H9 (cell line): Measurements from ENCODE around the gene SLC7A14. TPM values are rescaled to one million over a fixed set of nuclear protein-coding genes. Genes with fewer than 3 reads are reported as not detected.

Source experiments
- DNase-seq: peaks from one replicate; pipeline ENCODE4 v3.0.0-alpha.2; 2017
- H2AFZ ChIP-seq: one replicate; pipeline ENCODE4 v1.6.1; 2013; ENCODE audit warnings: mild to moderate bottlenecking, low read length, control low read depth, moderate library complexity
- H2AK5ac ChIP-seq: 2 replicates; pipeline ENCODE4 v1.6.1; 2013; ENCODE audit warnings: low read length, control low read depth, mixed read lengths; ENCODE audit not compliant: insufficient read length
- H2BK120ac ChIP-seq: one replicate; pipeline ENCODE4 v1.6.1; 2013; ENCODE audit warnings: low read depth, mild to moderate bottlenecking, low read length, control low read depth, inconsistent platforms; ENCODE audit not compliant: poor library complexity, severe bottlenecking
- H2BK12ac ChIP-seq: 2 replicates; pipeline ENCODE4 v1.6.1; 2013; ENCODE audit warnings: low read length, control low read depth, mixed read lengths, low read depth; ENCODE audit not compliant: insufficient read length
- H2BK15ac ChIP-seq: 2 replicates; pipeline ENCODE4 v1.6.1; 2013; ENCODE audit warnings: low read depth, low read length, control low read depth
- H2BK20ac ChIP-seq: one replicate; pipeline ENCODE4 v1.6.1; 2013; ENCODE audit warnings: low read depth, mild to moderate bottlenecking, low read length, control low read depth, inconsistent platforms; ENCODE audit not compliant: poor library complexity, severe bottlenecking
- H2BK5ac ChIP-seq: 2 replicates; pipeline ENCODE4 v1.6.1; 2013; ENCODE audit warnings: low read length, control low read depth, mixed read lengths; ENCODE audit not compliant: insufficient read length
- H3K14ac ChIP-seq: 2 replicates; pipeline ENCODE4 v1.6.1; 2013; ENCODE audit warnings: low read length, control low read depth; ENCODE audit not compliant: insufficient read depth
- H3K18ac ChIP-seq: 2 replicates; pipeline ENCODE4 v1.6.1; 2013; ENCODE audit warnings: low read depth, mild to moderate bottlenecking, mixed read lengths, low read length, control low read depth; ENCODE audit not compliant: insufficient read length
- H3K23ac ChIP-seq: 2 replicates; pipeline ENCODE4 v1.6.1; 2013; ENCODE audit warnings: low read length, control low read depth, mixed read lengths, low read depth; ENCODE audit not compliant: insufficient read length
- H3K23me2 ChIP-seq: 2 replicates; pipeline ENCODE4 v1.6.1; 2013; ENCODE audit warnings: low read depth, mild to moderate bottlenecking, mixed read lengths, low read length, control low read depth; ENCODE audit not compliant: insufficient read length, poor library complexity, severe bottlenecking
- H3K27ac ChIP-seq: 2 replicates; pipeline ENCODE4 v1.5.1; 2013; ENCODE audit warnings: low read length, control low read depth, mixed read lengths, low read depth; ENCODE audit not compliant: insufficient read length
- H3K27me3 ChIP-seq: 2 replicates; pipeline ENCODE4 v1.6.1; 2013; ENCODE audit warnings: low read length, control low read depth, inconsistent platforms; ENCODE audit not compliant: insufficient read depth
- H3K4ac ChIP-seq: 2 replicates; pipeline ENCODE4 v1.6.1; 2013; ENCODE audit warnings: low read depth, mild to moderate bottlenecking, control low read depth, inconsistent platforms, low read length, moderate library complexity
- H3K4me1 ChIP-seq: 2 replicates; pipeline ENCODE4 v1.6.1; 2013; ENCODE audit warnings: low read length, control low read depth, inconsistent platforms; ENCODE audit not compliant: insufficient read depth
- H3K4me2 ChIP-seq: 2 replicates; pipeline ENCODE4 v1.6.1; 2013; ENCODE audit warnings: low read length, control low read depth, mixed read lengths; ENCODE audit not compliant: insufficient read length, insufficient read depth
- H3K56ac ChIP-seq: 2 replicates; pipeline ENCODE4 v1.6.1; 2013; ENCODE audit warnings: low read depth, mild to moderate bottlenecking, mixed read lengths, low read length, control low read depth; ENCODE audit not compliant: insufficient read length
- H3K79me1 ChIP-seq: 2 replicates; pipeline ENCODE4 v1.6.1; 2013; ENCODE audit warnings: low read depth, mild to moderate bottlenecking, moderate library complexity, low read length, control low read depth, inconsistent platforms; ENCODE audit not compliant: insufficient read depth, poor library complexity, severe bottlenecking
- H3K79me2 ChIP-seq: 2 replicates; pipeline ENCODE4 v1.6.1; 2013; ENCODE audit warnings: low read length, control low read depth, inconsistent platforms; ENCODE audit not compliant: insufficient read depth
- H3K9ac ChIP-seq: 2 replicates; pipeline ENCODE4 v1.6.1; 2013; ENCODE audit warnings: low read length, control low read depth, mixed read lengths; ENCODE audit not compliant: insufficient read length; ENCODE audit errors: extremely low read depth
- H3K9me3 ChIP-seq: one replicate; pipeline ENCODE4 v1.6.1; 2013; ENCODE audit warnings: low read depth, low read length, inconsistent platforms; ENCODE audit not compliant: control insufficient read depth
- H3T11ph ChIP-seq: one replicate; pipeline ENCODE4 v1.6.1; 2013; ENCODE audit warnings: mild to moderate bottlenecking, low read length, control low read depth, inconsistent platforms
- H4K20me1 ChIP-seq: one replicate; pipeline ENCODE4 v1.6.1; 2013; ENCODE audit not compliant: control insufficient read depth, insufficient read length, insufficient read depth
- H4K5ac ChIP-seq: 2 replicates; pipeline ENCODE4 v1.6.1; 2013; ENCODE audit warnings: low read depth, mild to moderate bottlenecking, mixed read lengths, low read length, control low read depth; ENCODE audit not compliant: insufficient read length
- H4K8ac ChIP-seq: replicated peaks from 2 replicates; pipeline ENCODE4 v1.6.1; 2013; ENCODE audit warnings: low read length, control low read depth, mixed read lengths, low read depth; ENCODE audit not compliant: insufficient read length
- H4K91ac ChIP-seq: 2 replicates; pipeline ENCODE4 v1.6.1; 2013; ENCODE audit warnings: low read depth, mild to moderate bottlenecking, moderate library complexity, mixed read lengths, low read length, control low read depth; ENCODE audit not compliant: insufficient read length
- H3K27ac Mint-ChIP-seq, 3 experiments: 2 replicates in 2 of 3; 3 replicates in 1 of 3; pipeline ENCODE4 v1.8.0; 2020 to 2021; ENCODE audit warnings: mixed read lengths in 3 of 3, mild to moderate bottlenecking in 1 of 3, moderate library complexity in 1 of 3
- H3K27me3 Mint-ChIP-seq: 2 replicates; pipeline ENCODE4 v1.8.0; 2021; ENCODE audit warnings: low read depth, mild to moderate bottlenecking, moderate library complexity, mixed read lengths
- H3K36me3 Mint-ChIP-seq, 3 experiments: 2 replicates in 2 of 3; 3 replicates in 1 of 3; pipeline ENCODE4 v1.8.0; 2020 to 2021; ENCODE audit warnings: low read depth in 3 of 3, mixed read lengths in 3 of 3; ENCODE audit not compliant: insufficient read depth in 1 of 3
- H3K4me1 Mint-ChIP-seq, 2 experiments: 2 replicates each; pipeline ENCODE4 v1.8.0; 2020; ENCODE audit warnings: mixed read lengths in 2 of 2
- H3K4me3 Mint-ChIP-seq, 2 experiments: 2 replicates in 1 of 2; 3 replicates in 1 of 2; pipeline ENCODE4 v1.8.0; 2020 to 2021; ENCODE audit warnings: mild to moderate bottlenecking in 2 of 2, mixed read lengths in 2 of 2, moderate library complexity in 1 of 2
- H3K9me3 Mint-ChIP-seq, 2 experiments: 2 replicates in 1 of 2; 3 replicates in 1 of 2; pipeline ENCODE4 v1.8.0; 2020; ENCODE audit warnings: mild to moderate bottlenecking in 2 of 2, mixed read lengths in 2 of 2, moderate library complexity in 1 of 2
- WGBS: extraction: QIAGEN DNeasy Blood & Tissue Kit; methylation state at CpG from one replicate; pipeline ENCODE4 v1.1.7; 2013; ENCODE audit warnings: missing lambda C conversion rate, low lambda C conversion rate, mixed read lengths; ENCODE audit not compliant: insufficient read length; ENCODE audit errors: extremely low coverage; 5-methylcytosine and 5-hydroxymethylcytosine counted together
- total RNA-seq: library from RNA; stranded (reverse); gene quantifications from 2 replicates; pipeline ENCODE4 v1.2.1, GENCODE V29; 2021
- TF ChIP-seq, protein P1 (sequence below): fragments of 200-600 bp; sonication (generic); conservative IDR thresholded peaks from 3 replicates; pipeline ENCODE4 v1.8.0; 2021; ENCODE audit warnings: antibody characterized with exemption, mild to moderate bottlenecking

SLC7A14 gene
- total RNA-seq, 1 experiment from 2014 or later, result 0.42 TPM

- DNase-seq, result no peak
- Mint-ChIP-seq H3K9me3 (no peaks in the 10 kb centered on the region), H3K36me3 (no peaks in the 10 kb centered on the region), H3K4me3 (no peak overlapping the region), H3K27me3 (no peaks in the 10 kb centered on the region), H3K4me1 (no peaks in the 10 kb centered on the region), H3K27ac (no peak overlapping the region)
- no peak overlapping the region for H2BK15ac ChIP-seq
- H2AK5ac ChIP-seq, result no peak overlapping the region
- no peaks in the 10 kb centered on the region for H3K79me1 ChIP-seq
- no peak overlapping the region for H2BK5ac ChIP-seq
- H3K4me1 ChIP-seq, result no peaks in the 10 kb centered on the region
- no peak overlapping the region for H2BK12ac ChIP-seq
- no peaks in the 10 kb centered on the region for H3K23me2 ChIP-seq
- H3K18ac ChIP-seq, result no peak overlapping the region
- no peak overlapping the region for H3T11ph ChIP-seq
- H4K20me1 ChIP-seq, result no peaks in the 10 kb centered on the region
- H3K27me3 ChIP-seq, result no peaks in the 10 kb centered on the region
- no peaks in the 10 kb centered on the region for H3K79me2 ChIP-seq
- H3K4me2 ChIP-seq, result no peak overlapping the region
- no peak overlapping the region for H2BK120ac ChIP-seq
- H3K9ac ChIP-seq, result no peak overlapping the region
- H3K9me3 ChIP-seq, result no peaks in the 10 kb centered on the region
- no peak overlapping the region for H4K91ac ChIP-seq
- no peak overlapping the region for H2AFZ ChIP-seq
- H3K56ac ChIP-seq, result no peak overlapping the region
- TF ChIP-seq, protein P1, sequence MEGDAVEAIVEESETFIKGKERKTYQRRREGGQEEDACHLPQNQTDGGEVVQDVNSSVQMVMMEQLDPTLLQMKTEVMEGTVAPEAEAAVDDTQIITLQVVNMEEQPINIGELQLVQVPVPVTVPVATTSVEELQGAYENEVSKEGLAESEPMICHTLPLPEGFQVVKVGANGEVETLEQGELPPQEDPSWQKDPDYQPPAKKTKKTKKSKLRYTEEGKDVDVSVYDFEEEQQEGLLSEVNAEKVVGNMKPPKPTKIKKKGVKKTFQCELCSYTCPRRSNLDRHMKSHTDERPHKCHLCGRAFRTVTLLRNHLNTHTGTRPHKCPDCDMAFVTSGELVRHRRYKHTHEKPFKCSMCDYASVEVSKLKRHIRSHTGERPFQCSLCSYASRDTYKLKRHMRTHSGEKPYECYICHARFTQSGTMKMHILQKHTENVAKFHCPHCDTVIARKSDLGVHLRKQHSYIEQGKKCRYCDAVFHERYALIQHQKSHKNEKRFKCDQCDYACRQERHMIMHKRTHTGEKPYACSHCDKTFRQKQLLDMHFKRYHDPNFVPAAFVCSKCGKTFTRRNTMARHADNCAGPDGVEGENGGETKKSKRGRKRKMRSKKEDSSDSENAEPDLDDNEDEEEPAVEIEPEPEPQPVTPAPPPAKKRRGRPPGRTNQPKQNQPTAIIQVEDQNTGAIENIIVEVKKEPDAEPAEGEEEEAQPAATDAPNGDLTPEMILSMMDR, result no peak
- H3K4ac ChIP-seq, result no peak overlapping the region
- H2BK20ac ChIP-seq, result no peak overlapping the region
- H3K27ac ChIP-seq, result no peak overlapping the region
- no peak overlapping the region for H4K5ac ChIP-seq
- WGBS, result no CpG with 5 or more reads among the region's 1 CpG
- no peak overlapping the region for H4K8ac ChIP-seq
- no peak overlapping the region for H3K23ac ChIP-seq
- no peak overlapping the region for H3K14ac ChIP-seq
Measured at GRCh38 chr3:170608475-170608874, 22.6 kb upstream of the SLC7A14 start.
